IgD-negative memory B cell (primary cell): ENCODE results near the gene ATP6V0A4. TPM values are rescaled to one million over a fixed set of nuclear protein-coding genes. Genes with fewer than 3 reads are reported as not detected.

Source experiments
- H3K27ac Mint-ChIP-seq, 3 donors: one replicate each; pipeline ENCODE4 v1.8.0; 2020 to 2022; ENCODE audit warnings: mild to moderate bottlenecking in 3 of 3, mixed read lengths in 3 of 3, moderate library complexity in 1 of 3
- H3K27me3 Mint-ChIP-seq: one replicate; pipeline ENCODE4 v1.8.0; 2021; ENCODE audit warnings: mixed read lengths
- H3K36me3 Mint-ChIP-seq: one replicate; pipeline ENCODE4 v1.8.0; 2020; ENCODE audit warnings: mild to moderate bottlenecking, mixed read lengths
- H3K4me1 Mint-ChIP-seq, 3 donors: one replicate each; pipeline ENCODE4 v1.8.0; 2020 to 2022; ENCODE audit warnings: mixed read lengths in 3 of 3, mild to moderate bottlenecking in 1 of 3
- H3K4me3 Mint-ChIP-seq, 4 donors: one replicate each; pipeline ENCODE4 v1.8.0; 2020 to 2022; ENCODE audit warnings: mild to moderate bottlenecking in 4 of 4, mixed read lengths in 4 of 4, moderate library complexity in 3 of 4
- H3K9me3 Mint-ChIP-seq, 3 donors: one replicate each; pipeline ENCODE4 v1.8.0; 2020 to 2021; ENCODE audit warnings: mixed read lengths in 3 of 3, mild to moderate bottlenecking in 1 of 3
- polyA plus RNA-seq: library from polyadenylated mRNA; unstranded; fragments of 300-500 nt; fragmentation: Illumina TruSeq; gene quantifications from one replicate; pipeline ENCODE4 v1.2.3, GENCODE V29; 2021

The ATP6V0A4 gene
- polyA plus RNA-seq, result not detected

DNA sequence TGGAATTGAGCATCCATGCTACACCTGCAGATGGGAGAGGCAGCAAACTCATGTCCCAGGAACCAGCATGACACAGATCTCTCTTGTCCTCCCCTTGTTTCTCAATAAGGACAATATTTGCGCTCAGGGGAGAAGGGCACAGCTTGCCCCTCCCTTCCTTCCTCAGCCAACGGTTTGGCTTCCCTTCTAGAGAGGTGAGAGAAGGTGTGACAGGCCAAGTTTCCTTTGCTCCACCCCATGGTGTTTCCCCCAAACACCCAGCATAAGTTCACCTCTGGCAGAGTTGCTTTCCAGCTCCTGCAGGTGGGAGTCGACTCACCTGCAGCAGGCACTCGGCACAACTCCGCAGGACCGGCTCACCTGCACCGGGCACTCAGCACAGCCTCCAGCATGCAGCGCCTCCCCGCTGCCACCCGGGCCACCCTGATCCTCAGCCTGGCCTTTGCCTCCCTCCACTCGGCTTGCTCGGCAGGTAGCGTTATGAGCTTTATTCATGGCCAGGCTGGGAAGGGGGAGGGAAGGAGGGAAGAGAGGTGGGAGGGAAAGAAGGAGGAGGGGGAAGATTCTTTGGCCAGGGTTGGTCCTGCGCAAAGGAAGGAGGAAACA lies at the start of gene ATP6V0A4, which contains the start of gene TMEM213:
Gene ATP6V0A4 (minus strand): TSS at position 482 of the 606 bp plus-strand sequence. CDS start 26,949 bp downstream, outside the sequence.
Gene TMEM213 (plus strand): TSS at position 280 of the 606 bp plus-strand sequence. CDS start 111 bp downstream, at position 391.
- Mint-ChIP-seq H3K4me3 (peak within 1 kb of the TSS in 1 of 4 donors; percentile 30), H3K4me1 (peaks cover 0 to 2% (median 0%) of the 10 kb centered on the region in 3 donors), H3K36me3 (no peaks in the 10 kb centered on the region), H3K9me3 (peaks cover 0 to 2% (median 0%) of the 10 kb centered on the region in 3 donors), H3K27me3 (peaks cover 5% of the 10 kb centered on the region), H3K27ac (no peak within 1 kb of the TSS)

DNA sequence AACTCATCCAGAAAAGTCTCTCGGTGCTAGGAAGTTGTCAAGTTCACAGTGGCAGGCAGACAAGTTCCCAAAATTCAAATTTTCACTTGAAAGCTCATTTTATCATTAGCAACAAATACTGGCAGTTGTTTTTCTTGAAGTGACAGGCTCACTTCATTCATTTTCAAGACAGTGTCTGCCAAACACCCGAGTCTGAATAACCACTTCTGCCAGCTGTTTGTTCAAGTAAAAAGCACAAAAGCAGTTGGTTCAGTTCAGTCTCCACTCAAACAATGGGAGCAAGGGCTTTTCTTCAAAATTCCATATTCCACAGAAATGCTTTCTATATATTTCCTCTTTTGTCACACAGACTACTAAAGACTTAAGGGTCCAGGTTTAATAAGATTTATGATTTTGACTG lies 47.7 kb upstream of the ATP6V0A4 start:
- H3K4me1 Mint-ChIP-seq, result no peaks in the 10 kb centered on the region
- no peak overlapping the region for H3K4me3 Mint-ChIP-seq
- peaks cover 2% of the 10 kb centered on the region for H3K27me3 Mint-ChIP-seq
- H3K9me3 Mint-ChIP-seq, result peaks cover 0 to 2% (median 0%) of the 10 kb centered on the region in 3 donors
- no peak overlapping the region for H3K27ac Mint-ChIP-seq
- H3K36me3 Mint-ChIP-seq, result no peaks in the 10 kb centered on the region

DNA sequence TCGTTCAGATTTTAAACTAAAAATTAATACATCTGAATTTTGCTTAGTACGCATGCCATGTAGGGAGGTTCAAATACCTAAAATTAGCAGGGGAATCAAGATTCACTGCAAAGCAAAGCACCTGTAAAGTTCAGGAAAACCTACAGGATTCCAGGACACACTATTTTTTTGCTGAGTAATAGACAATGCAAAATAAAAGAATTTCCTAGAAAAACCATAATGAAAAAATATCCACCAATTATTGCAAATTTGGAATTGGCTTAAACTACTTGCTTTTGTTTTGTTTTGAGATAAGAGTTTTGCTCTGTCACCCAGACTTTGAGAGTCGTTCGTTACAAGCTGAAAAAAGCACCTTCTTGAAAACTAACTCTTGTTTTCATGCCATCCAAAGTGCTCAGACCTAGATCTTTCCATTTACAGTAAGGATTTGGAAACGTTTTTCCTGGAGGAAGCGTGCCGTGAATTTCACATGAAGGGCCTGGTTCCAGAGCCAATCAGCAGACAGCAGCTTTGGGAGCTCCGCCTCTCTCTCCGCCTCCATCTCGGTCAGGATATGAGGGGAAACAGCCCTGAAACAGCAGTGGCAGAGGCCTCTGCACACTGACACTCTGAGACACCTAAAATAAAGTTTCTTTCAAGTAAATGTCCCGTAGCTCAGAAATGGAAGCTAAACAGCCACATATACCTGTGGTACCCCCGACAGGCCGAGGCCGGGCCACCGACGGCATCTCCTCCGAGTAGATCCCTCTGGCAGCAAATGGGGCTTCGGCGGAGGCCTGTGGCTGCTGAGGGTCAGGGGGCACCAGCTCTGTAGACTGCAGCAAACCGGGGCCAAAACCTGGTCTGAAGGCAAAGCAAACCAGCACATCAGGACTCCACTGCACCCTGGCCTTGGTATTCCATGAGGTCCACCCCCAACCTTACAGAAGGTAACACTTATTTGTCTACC lies 45.9 kb upstream of the ATP6V0A4 start:
- peak overlapping the region in 1 of 4 donors; percentile 3 for H3K4me3 Mint-ChIP-seq
- H3K4me1 Mint-ChIP-seq, result no peaks in the 10 kb centered on the region
- no peaks in the 10 kb centered on the region for H3K36me3 Mint-ChIP-seq
- H3K9me3 Mint-ChIP-seq, result peaks cover 0 to 2% (median 0%) of the 10 kb centered on the region in 3 donors
- H3K27ac Mint-ChIP-seq, result no peak overlapping the region
- peaks cover 2% of the 10 kb centered on the region for H3K27me3 Mint-ChIP-seq

DNA sequence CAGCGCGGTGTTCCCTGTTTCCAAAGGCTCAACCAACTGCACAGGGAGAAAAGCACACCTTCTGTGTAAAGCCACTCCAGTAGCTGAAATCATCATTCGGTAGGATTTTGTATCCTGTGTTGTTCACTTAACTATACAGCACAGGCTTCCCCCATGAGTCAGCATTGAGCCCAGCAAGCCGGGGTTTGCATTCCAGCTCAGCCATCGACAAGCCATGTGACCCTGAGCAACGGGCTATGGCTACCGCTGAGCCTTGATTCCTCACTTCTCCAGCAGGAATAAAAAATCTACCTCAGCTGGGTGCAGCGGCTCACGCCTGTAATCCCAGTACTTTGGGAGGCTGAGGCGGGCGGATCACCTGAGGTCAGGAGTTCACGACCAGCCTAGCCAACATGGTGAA lies 44.1 kb upstream of the ATP6V0A4 start:
- no peak overlapping the region for H3K4me3 Mint-ChIP-seq
- no peak overlapping the region for H3K27ac Mint-ChIP-seq
- no peaks in the 10 kb centered on the region for H3K4me1 Mint-ChIP-seq
- peaks cover 0 to 2% (median 0%) of the 10 kb centered on the region in 3 donors for H3K9me3 Mint-ChIP-seq
- no peaks in the 10 kb centered on the region for H3K36me3 Mint-ChIP-seq
- peaks cover 2% of the 10 kb centered on the region for H3K27me3 Mint-ChIP-seq

DNA sequence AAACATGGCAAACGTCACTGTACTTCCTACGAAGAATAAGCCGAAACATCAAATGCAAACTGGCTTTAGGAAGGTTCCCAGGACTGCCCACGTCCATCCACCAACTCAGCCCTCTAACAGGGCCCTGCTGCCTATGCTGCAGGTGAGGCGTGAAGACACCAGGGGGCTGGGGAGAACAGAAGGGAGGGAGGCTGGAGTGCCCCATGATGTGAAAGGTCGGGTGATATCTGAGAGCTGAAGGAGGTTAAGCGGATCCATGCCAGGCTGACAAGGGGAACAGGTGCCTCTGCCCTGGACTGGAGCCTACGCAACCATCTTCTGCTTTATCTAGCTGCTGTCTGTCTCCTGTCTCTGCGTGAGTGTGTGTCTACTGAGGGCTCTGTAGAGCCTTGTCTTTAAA lies 40.2 kb upstream of the ATP6V0A4 start:
- peaks cover 6% of the 10 kb centered on the region for H3K27me3 Mint-ChIP-seq
- H3K36me3 Mint-ChIP-seq, result no peaks in the 10 kb centered on the region
- no peak overlapping the region for H3K4me3 Mint-ChIP-seq
- peaks cover 0 to 2% (median 0%) of the 10 kb centered on the region in 3 donors for H3K4me1 Mint-ChIP-seq
- no peak overlapping the region for H3K27ac Mint-ChIP-seq
- H3K9me3 Mint-ChIP-seq, result peaks cover 0 to 2% (median 0%) of the 10 kb centered on the region in 3 donors

DNA sequence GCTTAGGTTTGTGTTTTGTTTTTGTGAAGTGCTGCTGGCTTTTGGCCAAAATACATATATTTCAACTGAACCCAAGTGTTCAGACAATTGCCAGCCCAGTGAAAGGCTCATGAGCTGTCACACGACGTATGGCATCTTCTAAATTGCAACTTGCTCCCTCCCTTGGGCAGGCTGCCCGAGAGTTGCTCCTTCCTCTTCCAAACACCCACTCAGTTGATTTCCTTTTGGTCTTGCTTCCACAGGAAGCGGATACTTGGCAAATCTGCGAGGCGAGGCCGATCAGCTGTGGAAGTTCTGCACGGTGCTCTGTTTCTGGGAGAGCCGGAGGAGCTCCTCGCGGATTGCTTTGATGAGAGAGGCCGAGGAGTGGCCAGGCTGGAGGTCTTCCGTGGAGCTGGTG lies 39.6 kb upstream of the ATP6V0A4 start:
- Mint-ChIP-seq H3K27ac (no peak overlapping the region), H3K4me1 (peaks cover 0 to 2% (median 0%) of the 10 kb centered on the region in 3 donors), H3K36me3 (no peaks in the 10 kb centered on the region), H3K4me3 (no peak overlapping the region), H3K9me3 (peaks cover 0 to 2% (median 0%) of the 10 kb centered on the region in 3 donors), H3K27me3 (peaks cover 6% of the 10 kb centered on the region)

DNA sequence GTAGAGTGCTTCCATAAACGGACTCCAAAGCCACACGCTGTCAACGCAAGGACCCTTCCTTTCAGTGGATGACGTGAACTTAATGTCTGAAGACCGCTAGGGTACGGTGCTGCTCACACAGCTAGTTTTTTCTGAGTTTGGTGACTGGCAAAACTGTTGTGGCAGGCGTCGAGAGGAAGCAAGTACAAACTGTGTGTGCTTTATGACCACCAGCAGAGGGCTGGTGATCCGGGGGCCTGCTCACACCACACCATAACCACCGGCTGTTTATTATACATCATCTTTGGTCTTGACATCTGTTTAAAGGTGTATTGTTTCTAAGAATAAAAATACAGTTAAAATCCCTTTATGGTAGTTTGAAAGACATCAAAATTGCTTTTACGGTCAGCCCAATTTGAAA lies 37.1 kb upstream of the ATP6V0A4 start:
- no peak overlapping the region for H3K27ac Mint-ChIP-seq
- no peak overlapping the region for H3K4me3 Mint-ChIP-seq
- H3K9me3 Mint-ChIP-seq, result peaks cover 0 to 2% (median 0%) of the 10 kb centered on the region in 3 donors
- H3K4me1 Mint-ChIP-seq, result peaks cover 0 to 2% (median 0%) of the 10 kb centered on the region in 3 donors
- peaks cover 9% of the 10 kb centered on the region for H3K27me3 Mint-ChIP-seq
- no peaks in the 10 kb centered on the region for H3K36me3 Mint-ChIP-seq

DNA sequence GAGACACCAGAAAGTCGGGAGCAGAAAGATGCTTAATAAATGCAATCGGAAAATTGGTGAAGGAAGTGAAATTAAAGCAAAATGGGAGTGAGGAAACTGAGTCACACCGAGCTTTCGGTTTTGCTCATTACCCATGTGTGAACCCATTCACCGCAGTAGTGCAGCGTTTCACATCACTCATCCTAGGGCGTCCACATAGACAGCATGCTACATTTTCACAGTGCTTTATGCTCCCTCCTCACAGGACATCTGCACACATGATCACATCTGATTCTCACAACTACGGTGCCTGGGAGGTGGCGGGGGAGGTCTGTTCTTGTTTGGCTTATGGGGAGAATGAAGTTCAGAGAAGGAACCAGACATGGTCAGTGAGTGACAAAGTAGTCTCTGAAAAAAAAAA lies 36.6 kb upstream of the ATP6V0A4 start:
- Mint-ChIP-seq H3K4me3 (no peak overlapping the region), H3K9me3 (peaks cover 0 to 2% (median 0%) of the 10 kb centered on the region in 3 donors), H3K4me1 (peaks cover 0 to 2% (median 0%) of the 10 kb centered on the region in 3 donors), H3K27ac (no peak overlapping the region), H3K36me3 (no peaks in the 10 kb centered on the region), H3K27me3 (peaks cover 9% of the 10 kb centered on the region)

DNA sequence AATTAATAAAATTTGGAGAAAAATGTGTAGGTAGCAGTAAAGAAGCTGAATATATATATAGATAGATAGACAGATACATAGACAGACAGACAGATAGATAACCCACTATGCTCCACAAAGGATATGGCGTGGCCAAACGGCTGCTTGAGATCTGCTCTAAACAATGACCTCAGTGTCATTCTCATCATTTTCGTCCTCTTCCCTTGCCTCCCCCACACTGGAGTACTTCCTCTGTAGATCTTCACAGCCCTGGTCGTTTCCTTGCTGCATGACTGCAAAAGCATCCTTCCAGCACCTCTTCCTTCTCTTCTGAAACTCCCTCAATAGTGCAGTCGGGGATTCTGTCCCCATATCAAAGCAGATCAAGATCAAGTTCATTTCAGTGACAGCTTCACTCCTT lies 35.6 kb upstream of the ATP6V0A4 start:
- Mint-ChIP-seq H3K36me3 (no peaks in the 10 kb centered on the region), H3K4me3 (no peak overlapping the region), H3K9me3 (peaks cover 0 to 2% (median 0%) of the 10 kb centered on the region in 3 donors), H3K27me3 (peaks cover 9% of the 10 kb centered on the region), H3K27ac (no peak overlapping the region), H3K4me1 (peaks cover 0 to 2% (median 0%) of the 10 kb centered on the region in 3 donors)

DNA sequence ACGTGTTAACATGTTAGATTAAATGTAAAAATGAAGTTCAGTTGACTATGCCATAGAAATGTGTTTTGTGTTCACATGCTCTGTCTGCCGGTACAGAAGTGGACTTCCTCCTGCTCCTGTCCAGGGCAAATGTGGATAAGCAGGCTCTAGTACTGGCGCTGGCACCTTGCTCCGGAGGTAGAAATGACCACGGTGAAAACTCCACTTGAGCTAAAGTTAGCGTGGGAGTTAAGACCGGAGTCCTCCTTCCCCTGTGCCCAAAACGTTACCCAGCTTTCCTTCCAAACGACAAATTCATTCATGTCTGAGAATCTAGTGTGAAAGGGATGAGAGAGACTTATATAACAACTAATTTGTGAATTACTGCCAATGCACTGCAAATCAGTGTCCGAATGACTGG lies 35.0 kb upstream of the ATP6V0A4 start:
- Mint-ChIP-seq H3K4me1 (peaks cover 0 to 2% (median 0%) of the 10 kb centered on the region in 3 donors), H3K36me3 (no peaks in the 10 kb centered on the region), H3K9me3 (peaks cover 0 to 2% (median 2%) of the 10 kb centered on the region in 3 donors), H3K4me3 (no peak overlapping the region), H3K27ac (no peak overlapping the region), H3K27me3 (peaks cover 13% of the 10 kb centered on the region)

DNA sequence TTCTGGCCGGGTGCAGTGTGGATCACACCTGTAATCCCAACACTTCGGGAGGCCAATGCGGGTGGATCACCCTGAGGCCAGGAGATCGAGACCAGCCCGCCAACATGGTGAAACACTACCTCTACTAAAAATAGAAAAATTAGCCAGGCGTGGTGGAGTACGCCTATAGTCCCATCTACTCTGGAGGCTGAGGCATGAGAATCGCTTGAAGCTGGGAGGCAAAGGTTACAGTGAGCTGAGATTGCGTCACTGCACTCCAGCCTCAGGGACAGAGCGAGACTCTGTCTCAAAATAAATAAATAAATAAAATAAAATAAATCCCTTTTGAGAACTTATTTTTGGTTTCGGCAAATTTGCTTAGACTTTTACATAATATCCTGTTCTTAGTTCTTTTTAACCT lies 31.3 kb upstream of the ATP6V0A4 start:
- Mint-ChIP-seq H3K4me3 (no peak overlapping the region), H3K4me1 (peaks cover 0 to under 1% (median 0%) of the 10 kb centered on the region in 3 donors), H3K27me3 (peaks cover 8% of the 10 kb centered on the region), H3K9me3 (peaks cover 2 to 5% (median 2%) of the 10 kb centered on the region in 3 donors), H3K36me3 (peaks cover 1% of the 10 kb centered on the region), H3K27ac (no peak overlapping the region)

DNA sequence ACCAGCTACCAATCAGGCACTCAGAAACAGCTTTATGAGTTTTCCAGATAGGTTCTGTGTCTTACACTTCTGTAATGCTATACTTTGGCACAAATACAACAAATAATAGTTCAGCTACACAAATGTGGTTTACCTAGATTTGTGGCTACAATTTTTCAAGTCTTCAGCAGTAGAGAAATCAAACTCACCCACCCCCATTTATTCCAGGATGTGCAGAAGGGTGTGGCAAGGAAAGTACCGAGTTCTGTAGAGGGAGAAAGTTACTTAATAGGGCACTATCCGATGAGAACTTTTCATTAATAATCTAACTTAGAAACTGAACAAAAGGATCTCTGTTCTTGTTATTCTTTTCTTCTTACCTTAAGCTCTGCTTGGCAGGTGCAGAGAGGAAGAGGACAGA lies 30.3 kb upstream of the ATP6V0A4 start:
- Mint-ChIP-seq H3K9me3 (peaks cover 2 to 5% (median 2%) of the 10 kb centered on the region in 3 donors), H3K27me3 (peaks cover 8% of the 10 kb centered on the region), H3K4me3 (no peak overlapping the region), H3K4me1 (no peaks in the 10 kb centered on the region), H3K27ac (no peak overlapping the region), H3K36me3 (peaks cover 1% of the 10 kb centered on the region)

DNA sequence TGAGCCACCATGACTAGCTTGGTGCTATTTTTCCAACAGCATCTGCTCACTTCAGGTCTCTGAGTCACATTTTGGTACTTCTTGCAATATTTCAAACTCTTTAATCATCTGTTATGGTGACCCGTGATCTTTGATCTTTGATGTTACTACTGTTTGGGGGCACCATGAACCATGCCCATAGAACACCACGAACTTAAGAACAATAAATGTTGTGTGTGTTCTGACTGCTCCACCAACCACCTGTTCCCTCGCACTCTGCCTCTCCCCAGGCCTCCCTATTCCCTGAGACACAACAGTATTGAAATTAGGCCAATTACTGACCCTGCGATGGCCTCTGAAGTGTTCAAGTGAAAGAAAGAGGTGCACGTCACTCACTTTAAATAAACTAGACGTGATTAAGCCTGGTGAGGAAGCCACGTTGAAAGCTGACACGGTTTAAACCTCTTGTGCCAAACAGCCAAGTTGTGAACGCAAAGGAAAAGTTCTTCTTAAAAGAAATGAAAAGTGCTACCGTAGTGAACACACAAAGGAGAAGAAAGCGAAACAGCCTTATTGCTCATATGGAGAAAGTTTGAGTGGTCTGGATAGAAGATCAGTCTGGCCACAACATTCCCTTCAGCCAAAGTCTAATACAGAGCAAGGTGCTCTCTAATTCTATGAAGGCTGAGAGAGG lies 27.2 kb upstream of the ATP6V0A4 start:
- no peak overlapping the region for H3K4me3 Mint-ChIP-seq
- peaks cover 0 to 5% (median 2%) of the 10 kb centered on the region in 3 donors for H3K9me3 Mint-ChIP-seq
- peaks cover 3% of the 10 kb centered on the region for H3K27me3 Mint-ChIP-seq
- H3K36me3 Mint-ChIP-seq, result peaks cover 1% of the 10 kb centered on the region
- no peaks in the 10 kb centered on the region for H3K4me1 Mint-ChIP-seq
- H3K27ac Mint-ChIP-seq, result no peak overlapping the region

DNA sequence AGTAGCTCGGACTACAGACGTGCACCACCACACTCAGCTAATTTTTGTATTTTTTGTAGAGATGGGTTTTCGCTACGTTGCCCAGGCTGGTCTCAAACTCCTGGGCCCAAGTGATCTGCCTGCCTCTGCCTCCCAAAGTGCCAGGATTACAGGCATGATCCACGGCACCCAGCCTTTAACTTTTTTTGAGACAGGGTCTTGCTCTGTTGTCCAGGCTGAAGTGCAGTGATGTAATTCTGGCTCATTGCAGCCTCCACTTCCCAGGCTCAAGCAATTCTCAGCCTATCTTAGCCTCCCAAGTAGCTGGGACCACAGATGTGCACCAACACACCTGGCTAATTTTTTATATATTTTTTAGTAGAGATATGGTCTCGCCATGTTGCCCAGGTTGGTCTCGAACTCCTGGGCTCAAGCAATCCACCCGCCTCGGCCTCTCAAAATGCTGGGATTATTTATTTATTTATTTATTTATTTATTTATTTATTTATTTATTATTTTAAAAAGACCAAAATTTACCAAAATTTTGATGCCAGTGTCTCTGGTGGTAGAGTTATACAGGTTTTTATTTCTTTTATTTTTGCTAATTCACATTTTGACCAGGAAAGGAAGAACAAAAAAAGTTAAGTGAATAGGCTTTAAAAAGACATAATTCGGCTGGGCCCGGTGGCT lies 25.0 kb upstream of the ATP6V0A4 start:
- H3K4me1 Mint-ChIP-seq, result no peaks in the 10 kb centered on the region
- H3K36me3 Mint-ChIP-seq, result peaks cover 1% of the 10 kb centered on the region
- H3K4me3 Mint-ChIP-seq, result no peak overlapping the region
- no peak overlapping the region for H3K27ac Mint-ChIP-seq
- H3K9me3 Mint-ChIP-seq, result peaks cover 0 to 8% (median 0%) of the 10 kb centered on the region in 3 donors
- H3K27me3 Mint-ChIP-seq, result no peaks in the 10 kb centered on the region
